HG03103 (cell line): ENCODE measurements around the gene PSMC5.

Experiments
- ATAC-seq: cut with Tn5 transposase; IDR thresholded peaks from one replicate; pipeline ENCODE4 v1.9.1; 2021; ENCODE audit warnings: low read depth; ENCODE audit not compliant: unreplicated experiment

The PSMC5 gene

DNA sequence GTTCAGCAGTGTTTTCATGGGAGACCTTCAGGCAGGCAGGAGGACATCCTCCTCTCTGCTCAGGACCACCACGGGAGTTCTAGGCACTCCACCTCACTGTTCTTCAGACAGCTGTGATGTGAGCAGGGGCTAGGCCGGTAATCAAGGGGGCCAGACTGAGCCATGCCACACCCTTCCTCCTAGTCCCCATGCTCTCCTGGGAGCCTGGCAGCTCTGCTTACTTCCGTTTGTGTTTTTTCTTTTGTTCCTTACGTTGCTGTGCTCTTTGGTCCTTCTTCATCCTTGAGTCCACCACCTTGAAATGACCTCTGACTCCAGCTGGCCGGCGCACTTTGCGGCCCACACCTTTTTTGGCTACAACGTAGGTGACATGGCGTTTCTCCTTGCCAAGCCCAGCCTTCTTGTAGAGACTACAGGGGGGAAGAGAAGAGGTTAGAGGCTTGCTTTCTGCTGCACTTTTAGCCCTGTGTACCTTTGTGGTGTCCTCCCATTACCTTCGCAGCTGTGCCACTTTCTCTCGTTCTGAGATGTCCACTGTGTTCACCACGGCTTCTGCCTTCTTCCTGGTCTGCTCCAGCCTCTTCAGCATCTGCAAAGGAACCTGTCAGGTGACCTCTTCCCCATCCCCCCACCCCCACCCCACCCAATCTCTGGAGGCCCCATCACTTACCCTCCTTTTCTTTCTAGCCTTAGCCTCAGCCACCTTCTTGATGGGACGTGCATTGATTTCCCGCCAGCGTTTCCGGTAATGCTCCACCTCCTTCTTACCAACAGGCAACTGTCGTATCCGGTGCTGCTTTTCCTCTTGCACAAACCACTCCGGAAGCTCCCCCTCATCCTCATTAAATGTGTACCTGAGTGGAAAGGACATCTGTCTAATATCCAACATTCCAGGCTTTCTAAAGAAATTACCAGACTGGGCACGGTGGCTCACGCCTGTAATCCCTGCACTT is 7.4 kb upstream of the PSMC5 start:
- ATAC-seq: no peak

GRCh38 chr17:63820963-63821561 is 6.2 kb upstream of the PSMC5 start:
- ATAC-seq: no peak

- ATAC-seq: no peak
These were observed 5.4 kb upstream of the PSMC5 start for GRCh38 chr17:63821804-63822203.

GRCh38 chr17:63822537-63822936 is 4.7 kb upstream of the PSMC5 start:
- ATAC-seq: no peak

DNA sequence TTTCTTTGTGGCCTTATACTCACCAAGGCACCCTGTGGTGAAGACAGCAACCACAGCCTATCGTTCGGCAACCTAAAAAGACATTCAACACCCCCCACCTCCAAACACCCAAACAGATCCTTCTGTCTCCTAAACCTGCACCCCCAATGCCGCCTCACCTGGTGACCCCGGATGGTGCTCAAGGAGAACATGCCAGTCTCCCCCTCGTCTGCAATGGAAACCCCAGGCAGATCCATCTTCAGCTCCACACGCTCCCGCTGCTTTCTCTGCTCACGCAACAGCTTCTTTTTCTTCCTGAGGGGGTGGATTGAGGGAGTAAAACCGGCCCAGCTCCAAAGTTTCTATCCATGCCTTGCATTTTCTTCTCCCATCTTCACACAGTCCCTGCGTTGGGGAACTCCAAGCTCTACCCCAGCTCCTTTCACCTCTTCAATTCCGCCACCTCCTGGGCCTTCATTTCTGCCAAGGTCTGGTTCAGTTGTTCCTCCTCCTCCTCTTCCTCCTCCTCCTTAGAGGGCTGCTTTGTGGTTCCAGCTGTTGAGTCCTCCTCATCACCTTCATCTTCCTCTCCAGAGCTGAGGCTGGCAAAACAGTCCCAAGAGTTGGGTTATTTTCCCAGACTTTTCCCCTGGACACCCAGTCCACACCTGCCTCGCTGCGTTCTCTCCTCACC is 3.4 kb upstream of the PSMC5 start:
- no peak for ATAC-seq

DNA sequence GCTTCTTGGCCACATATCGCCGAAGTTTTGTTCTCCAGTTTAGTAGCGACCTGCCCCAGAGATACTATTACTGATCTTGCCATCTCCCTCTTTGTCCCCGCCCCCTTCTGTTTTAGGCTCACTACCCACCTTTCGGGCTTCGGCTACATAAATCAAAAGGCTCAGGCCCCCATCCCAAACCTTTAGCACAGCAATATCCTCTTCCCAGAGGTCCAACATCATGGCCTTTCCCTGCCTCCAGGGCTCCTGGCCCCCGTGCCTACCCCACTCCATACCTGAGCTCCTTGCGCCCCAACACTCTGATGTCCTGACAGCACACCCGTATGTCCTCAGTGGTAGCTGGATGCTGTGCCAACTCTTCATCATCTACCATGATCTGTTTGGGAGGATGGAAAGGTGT is 2.9 kb upstream of the PSMC5 start:
- ATAC-seq: no peak

- no peak for ATAC-seq
These were observed 696 bp upstream of the PSMC5 start for GRCh38 chr17:63826468-63827001.

DNA sequence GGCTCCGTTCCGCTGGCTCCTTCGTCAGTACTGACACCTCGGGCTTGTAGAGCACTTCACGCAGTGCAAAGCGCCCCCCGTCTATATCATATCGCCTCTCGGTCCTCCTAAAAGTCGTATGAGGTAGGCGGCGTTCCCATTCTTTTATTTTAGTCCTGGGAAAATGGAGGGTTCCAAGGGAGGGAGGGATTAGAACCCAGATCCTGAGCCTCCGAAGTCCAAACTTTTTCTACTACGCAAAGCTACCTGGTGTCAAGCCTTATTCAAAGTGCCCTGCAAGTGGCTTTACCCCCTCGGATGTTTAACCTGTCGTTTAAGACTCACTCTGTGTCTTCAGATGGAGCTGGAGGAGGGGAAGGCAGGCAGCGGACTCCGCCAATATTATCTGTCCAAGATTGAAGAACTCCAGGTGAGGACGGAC is 580 bp downstream of the PSMC5 start:
- ATAC-seq: no peak

DNA sequence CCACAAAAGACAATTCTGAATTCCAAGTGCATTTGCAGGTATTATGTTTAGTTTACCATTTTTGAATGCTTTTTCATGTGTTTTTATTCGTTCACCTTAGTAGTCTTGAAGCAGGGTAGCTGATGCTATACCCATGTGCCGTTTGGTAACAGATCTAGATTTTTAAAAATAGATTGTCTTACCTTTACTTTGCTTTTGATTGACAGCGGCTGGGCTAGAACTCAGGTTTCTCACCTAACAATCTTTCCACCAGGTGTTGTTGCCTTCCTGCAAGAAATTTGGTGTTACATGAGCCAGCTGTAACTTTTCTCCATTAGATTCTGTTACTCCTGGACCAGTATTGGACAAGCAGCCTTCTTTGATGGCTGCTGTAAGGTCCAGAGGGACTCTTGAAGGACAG is 1.7 kb downstream of the PSMC5 start:
- ATAC-seq: no peak

DNA sequence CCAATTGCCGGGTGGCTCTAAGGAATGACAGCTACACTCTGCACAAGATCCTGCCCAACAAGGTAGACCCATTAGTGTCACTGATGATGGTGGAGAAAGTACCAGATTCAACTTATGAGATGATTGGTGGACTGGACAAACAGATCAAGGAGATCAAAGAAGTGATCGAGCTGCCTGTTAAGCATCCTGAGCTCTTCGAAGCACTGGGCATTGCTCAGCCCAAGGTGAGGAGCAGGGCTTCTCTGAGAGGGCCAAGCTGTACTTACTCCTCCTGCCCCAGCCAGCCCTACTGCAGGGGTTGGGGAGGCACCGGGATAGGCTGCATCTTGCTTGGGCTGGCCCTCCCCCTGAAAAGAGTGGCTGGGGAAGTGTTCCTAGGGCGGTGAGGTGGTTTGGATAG is 3.0 kb downstream of the PSMC5 start:
- ATAC-seq: no peak

GRCh38 chr17:63830904-63831491 is 3.8 kb downstream of the PSMC5 start:
- ATAC-seq: no peak

GRCh38 chr17:63831505-63831904 is 4.3 kb downstream of the PSMC5 start:
- no peak for ATAC-seq

DNA sequence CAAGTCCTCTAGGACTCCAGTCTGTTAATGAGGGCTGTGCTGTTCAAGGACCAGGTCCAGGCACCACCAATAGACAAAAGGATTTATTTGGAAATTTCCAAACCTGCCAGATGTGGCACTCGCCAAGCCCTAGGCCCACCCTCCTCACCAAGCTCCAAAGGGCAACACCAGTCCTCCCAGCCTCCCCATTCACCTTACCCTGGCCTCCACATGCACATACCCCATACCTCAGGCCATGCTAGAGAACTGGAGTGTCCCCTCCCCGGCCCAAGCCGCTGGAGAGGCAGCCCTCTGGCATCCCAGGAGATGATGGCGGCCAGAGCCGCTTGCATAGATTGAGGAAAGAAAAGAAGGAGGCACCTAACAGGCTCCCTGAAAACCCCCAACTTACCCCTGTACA is 4.8 kb downstream of the PSMC5 start:
- ATAC-seq: no peak

- ATAC-seq: no peak
These were observed 5.2 kb downstream of the PSMC5 start for GRCh38 chr17:63832455-63832854.

GRCh38 chr17:63833026-63833740 is 6.0 kb downstream of the PSMC5 start:
- no peak for ATAC-seq

DNA sequence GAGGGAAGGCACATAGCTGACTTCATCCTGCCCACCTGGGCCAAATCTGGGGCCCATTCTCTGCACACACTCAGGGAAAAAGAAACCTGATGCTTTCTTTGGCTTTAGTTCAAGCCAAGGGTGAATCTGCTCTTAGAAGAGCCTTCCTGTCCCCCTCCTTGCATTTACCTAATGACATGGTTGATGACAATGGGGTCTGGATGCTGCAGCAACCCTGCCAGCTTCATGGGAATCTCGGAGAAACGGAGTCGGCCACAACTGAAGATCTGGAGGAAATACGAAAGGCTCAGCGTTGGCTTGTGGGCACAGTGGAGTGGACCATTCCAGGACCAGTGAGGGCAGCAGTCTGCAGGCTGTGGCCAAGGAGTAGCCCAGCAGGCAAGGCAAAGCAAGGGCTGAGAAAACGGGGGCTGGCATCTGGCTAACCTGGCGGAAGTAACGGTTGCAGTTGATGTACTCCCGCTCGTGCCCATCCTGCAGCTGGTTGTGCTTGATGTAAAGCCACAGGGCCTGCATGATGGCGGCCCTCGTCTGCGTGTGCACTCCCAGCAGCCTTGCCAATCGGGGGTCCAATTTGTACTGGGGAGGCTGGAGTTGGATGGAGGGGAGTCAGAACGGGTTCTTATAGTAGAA is 6.6 kb downstream of the PSMC5 start:
- no peak for ATAC-seq

GRCh38 chr17:63834431-63835166 is 7.4 kb downstream of the PSMC5 start:
- no peak for ATAC-seq

DNA sequence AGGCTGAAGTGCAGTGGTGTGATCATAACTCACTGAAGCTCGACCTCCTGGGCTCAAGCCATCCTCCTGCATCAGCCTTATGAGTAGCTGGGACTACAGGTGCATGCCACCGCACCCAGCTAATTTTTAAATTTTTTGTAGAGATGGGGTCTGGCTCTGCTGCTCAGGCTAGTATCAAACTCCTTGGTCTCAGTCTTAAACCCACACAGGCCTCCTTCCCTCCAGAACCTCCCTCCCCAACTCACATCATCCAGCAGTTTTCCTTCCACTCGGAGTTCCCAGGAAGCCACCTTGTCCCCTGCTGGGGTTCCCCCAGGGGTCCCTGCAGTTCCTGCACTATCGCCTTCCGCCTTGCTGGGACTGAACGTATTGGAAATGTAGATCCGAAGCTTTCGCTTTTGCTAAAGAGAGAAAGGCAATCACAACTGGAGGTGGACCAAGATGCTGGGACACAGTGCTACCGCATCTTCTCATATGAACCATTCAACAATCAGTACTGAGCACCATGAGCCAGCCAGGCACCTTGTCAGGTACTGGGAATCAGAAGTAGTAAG is 8.0 kb downstream of the PSMC5 start:
- no peak for ATAC-seq

DNA sequence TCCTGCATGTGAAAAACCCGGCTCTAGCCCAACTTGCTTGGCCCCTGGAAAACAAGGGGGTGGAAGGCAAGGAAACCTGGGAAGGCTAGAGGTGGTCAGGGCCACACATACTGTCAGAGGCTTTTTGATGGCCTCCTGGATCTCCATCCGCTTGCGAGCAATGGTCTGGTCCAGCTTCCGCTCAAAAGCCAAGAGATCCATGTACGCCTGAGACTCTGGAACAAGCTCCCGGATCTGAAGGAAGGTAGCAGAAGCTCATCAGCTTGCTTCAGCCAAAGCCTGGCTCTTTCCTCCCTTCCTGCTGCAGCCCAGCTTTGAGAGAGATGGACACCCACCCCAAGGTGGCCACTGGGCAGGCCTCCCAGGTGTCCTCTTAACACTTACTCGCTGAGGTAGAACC is 9.6 kb downstream of the PSMC5 start:
- no peak for ATAC-seq
